Omental fat pad (tissue), 4 donors: Measurements from ENCODE around the gene ARHGAP6. TPM values are rescaled to one million over a fixed set of nuclear protein-coding genes. Genes with fewer than 3 reads are reported as not detected.

Experiments
- ATAC-seq: fragments of 150-250 bp; one replicate; pipeline ENCODE4 v1.9.1; 2016; ENCODE audit warnings: mild to moderate bottlenecking, moderate library complexity; ENCODE audit not compliant: low FRiP score
- DNase-seq: peaks from one replicate; pipeline ENCODE4 v3.0.0-alpha.2; 2019; ENCODE audit warnings: low spot score
- CTCF ChIP-seq, 3 donors: fragments of 450-650 bp; IDR thresholded peaks; one replicate each; pipeline ENCODE4 v1.5.1; 2016 to 2017; ENCODE audit warnings: antibody characterized with exemption in 3 of 3, mild to moderate bottlenecking in 3 of 3, moderate library complexity in 2 of 3
- total RNA-seq, 4 donors: library from RNA; depleted of rRNA; stranded (reverse); fragments of >200 nt; gene quantifications; one replicate each; pipeline ENCODE4 v1.1.0, GENCODE V29; 2016

ARHGAP6 gene
- total RNA-seq, 4 donors from 2014 or later, result 20.4 to 45.5 (median 25.1) TPM

GRCh38 chrX:11688201-11688600 lies 22.5 kb upstream of the ARHGAP6 start:
- TF ChIP-seq CTCF (IDR thresholded peaks at IDR 0.05), result no peak
- DNase-seq (no peak), ATAC-seq (no peak)

GRCh38 chrX:11687157-11687556 lies 21.4 kb upstream of the ARHGAP6 start:
- DNase-seq (no peak), ATAC-seq (no peak)
- no peak for TF ChIP-seq CTCF (IDR thresholded peaks at IDR 0.05)

- no peak for DNase-seq
- no peak for TF ChIP-seq CTCF (IDR thresholded peaks at IDR 0.05)
- no peak for ATAC-seq
Measured at GRCh38 chrX:11683057-11683456, 17.3 kb upstream of the ARHGAP6 start.

GRCh38 chrX:11678158-11678557 lies 12.4 kb upstream of the ARHGAP6 start:
- DNase-seq (no peak), ATAC-seq (no peak)
- TF ChIP-seq CTCF (IDR thresholded peaks at IDR 0.05), result no peak

- ATAC-seq, result no peak
- DNase-seq, result no peak
- TF ChIP-seq CTCF (IDR thresholded peaks at IDR 0.05), result no peak
Measured at GRCh38 chrX:11672213-11672612, 6.5 kb upstream of the ARHGAP6 start.

- ATAC-seq (no peak), DNase-seq (no peak)
- TF ChIP-seq CTCF (IDR thresholded peaks at IDR 0.05), result no peak
Measured at GRCh38 chrX:11670316-11670715, 4.6 kb upstream of the ARHGAP6 start.

GRCh38 chrX:11666952-11667685 lies 1.4 kb upstream of the ARHGAP6 start:
- no peak for TF ChIP-seq CTCF (IDR thresholded peaks at IDR 0.05)
- DNase-seq (no peak), ATAC-seq (no peak)
